Hypothalamus (tissue), 51 donors: ENCODE measurements around the gene AGBL4.

Experiments used
- DNase-seq, 51 donors: peaks; one replicate each; lab custom pipeline; 2025; lab: John Stamatoyannopoulos, UW

The AGBL4 gene

DNA sequence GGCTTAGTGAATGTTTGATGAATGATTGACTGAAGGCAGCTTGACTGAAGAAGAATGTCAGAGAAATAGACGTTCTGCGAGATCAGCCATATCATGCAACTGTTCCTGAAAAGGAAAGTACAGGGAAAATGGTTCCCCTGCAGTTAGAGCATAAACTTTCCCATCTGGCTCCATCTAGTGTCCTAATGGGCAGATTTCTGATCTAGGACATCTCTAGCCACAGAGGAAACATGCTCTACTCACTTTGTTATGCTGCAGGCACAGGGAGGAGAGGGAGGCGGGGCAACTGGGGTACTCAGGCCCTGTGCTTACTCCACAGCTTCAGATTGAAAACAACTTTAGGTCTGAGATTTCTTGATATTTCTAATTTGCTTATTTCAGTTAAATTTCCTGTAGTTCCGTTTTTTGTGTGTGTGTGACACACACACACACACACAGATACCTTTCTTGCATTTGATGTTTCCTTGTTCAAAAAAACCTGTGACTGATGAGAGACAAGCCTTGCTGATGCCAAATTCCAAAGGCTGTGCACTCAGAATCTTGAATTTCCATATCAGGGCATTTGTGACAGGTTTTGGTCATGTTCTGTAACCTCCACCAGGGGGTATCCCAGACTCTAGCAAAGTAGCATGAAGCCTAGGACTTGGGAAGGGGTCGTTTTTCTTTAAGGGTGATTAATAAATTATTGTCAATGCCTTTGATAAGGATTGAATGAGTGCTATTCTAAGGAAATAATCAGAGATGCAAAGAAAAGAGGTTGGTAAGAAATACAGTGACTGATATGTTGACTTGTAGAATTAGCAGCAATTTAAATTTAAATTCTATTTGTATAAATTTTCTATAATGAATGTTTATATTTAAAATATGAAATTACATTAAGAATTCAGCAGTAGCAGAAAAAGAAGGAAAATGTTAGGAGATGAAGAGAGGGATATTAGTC, 1107.4 kb downstream of the AGBL4 start:
- peak in 5 of 51 donors; percentile 3 to 13 (median 5) for DNase-seq

DNA sequence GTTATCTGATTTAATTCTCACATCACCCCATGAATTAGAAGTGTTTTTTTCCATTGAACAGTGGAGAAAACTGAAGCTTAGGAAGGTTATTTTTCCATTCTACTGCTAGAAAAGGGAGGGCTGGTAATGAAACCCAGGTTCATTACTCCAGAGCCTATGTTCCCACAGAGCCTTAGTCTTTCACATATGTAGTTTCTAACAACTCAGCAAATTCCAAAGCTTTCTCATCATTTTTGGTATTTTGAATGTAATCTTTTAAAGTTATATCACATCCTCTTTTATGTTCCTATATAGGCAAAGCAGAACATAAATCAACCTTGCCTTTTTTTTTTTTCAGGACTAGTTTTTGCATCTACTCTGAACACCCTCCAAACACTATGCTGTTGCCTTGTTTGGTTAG, 1115.1 kb downstream of the AGBL4 start:
- no peak for DNase-seq

DNA sequence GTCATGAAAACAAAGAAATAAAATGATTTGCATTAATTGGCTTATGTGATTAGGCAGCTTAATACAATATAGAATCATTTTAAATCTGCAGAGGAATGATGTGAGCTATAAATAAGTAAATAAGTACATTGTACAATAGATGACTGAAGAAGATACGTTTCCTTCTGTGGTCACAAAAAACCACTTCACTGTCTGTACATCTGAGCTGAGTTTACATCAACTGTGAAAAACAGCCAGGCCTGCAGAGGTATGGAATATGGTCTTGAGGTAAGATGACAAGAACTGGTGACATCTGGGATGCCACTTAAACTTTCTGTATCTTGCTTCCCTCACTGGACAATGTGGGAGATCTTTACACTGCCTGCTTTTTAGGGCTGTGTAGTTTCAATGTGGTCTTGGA, 1117.0 kb downstream of the AGBL4 start:
- DNase-seq = no peak

DNA sequence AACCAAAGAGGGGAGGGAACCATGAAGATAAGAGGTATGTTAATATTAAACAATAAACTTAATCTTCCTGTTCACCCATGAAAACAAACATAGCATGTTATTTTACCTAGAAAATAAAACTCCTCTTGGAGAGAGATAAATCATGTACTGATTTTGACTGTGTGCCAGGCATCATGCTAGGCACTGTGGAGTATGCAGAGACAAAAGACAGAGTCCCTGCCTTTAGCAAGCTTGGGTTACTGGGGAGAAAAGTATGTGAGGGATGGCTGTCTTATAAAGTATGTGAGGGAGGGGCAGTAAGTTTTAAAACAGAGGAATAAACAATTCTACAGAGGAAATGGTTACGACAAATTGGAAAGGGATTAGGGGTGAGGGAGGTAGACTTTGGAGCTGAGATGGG, 1117.6 kb downstream of the AGBL4 start:
- no peak for DNase-seq

DNA sequence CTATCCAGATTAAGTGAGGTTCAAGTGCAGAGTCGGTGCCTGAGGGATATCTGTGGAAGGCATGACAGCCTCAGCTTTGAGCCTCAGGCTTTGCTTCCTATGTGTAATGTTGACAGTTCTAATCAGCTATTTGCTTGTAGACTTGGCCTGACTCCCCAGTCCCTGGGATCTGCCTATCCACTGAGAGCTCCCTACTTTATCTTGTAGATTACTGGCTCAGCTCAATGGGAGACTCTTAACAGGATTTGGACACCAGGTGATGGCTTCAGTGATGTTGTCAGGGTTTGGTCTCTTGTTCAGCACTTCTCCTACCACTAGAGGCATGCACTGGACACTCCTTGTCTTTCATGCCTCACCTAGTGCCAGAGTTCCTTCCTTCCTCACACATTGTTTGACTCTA, 1120.5 kb downstream of the AGBL4 start:
- DNase-seq = no peak

DNA sequence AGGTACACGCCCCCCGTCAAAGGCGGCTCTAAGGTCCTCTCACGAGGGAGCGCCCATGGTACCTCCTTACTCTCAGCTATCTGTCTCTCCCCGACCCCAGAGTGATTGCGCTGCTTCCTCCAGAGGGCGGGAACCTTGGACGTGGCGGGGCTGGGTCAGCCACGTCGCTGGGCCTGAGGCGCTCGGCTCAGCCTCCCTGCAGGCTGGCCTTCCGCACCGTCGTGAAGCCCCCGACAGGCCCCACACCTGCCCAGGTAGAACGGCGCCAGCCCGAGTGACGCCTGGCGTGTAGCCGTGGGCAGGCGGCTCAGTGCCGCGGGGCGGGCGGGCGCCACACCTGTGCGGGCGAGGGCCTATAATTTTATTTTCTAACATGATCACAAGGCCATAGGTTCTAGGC, 1124.9 kb downstream of the AGBL4 start:
- no peak for DNase-seq

DNA sequence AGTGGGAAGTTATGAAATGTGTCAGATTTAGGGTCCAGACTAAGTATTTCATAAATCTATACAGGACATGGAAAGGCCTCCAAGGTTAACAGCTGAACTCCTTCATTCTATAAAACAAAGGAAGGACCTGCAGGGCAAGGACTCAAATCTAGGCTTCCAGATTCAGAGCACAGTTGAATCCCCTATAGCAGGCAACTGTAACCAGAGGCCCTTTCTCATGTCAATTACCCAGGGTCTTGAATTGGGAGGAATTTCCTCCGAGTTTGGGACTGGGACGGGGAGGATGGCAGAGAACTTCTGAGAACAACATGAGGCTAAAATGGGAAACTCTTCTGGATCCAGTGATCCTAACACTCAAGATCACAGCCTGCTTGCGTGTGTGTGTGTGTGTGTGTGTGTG, 1134.1 kb downstream of the AGBL4 start:
- DNase-seq = no peak

DNA sequence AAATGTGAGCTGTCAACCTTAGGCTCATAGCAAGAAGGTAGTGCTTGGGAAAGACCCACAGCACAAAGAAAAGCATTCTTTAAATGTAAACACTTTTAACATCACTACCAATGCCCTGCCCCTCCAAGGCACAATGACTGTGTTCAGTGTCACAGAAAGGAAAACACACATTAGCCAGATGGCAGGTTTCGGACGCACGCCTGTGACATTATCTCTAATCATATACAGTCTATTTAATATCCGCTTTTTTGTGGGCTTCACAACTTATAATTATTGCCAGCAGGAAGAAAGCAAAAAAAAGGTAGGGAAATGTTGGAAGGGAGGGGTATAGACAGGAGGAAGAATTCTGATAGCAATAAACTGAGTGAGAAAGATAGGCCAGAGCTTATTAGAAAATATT, 1134.7 kb downstream of the AGBL4 start:
- DNase-seq = no peak

DNA sequence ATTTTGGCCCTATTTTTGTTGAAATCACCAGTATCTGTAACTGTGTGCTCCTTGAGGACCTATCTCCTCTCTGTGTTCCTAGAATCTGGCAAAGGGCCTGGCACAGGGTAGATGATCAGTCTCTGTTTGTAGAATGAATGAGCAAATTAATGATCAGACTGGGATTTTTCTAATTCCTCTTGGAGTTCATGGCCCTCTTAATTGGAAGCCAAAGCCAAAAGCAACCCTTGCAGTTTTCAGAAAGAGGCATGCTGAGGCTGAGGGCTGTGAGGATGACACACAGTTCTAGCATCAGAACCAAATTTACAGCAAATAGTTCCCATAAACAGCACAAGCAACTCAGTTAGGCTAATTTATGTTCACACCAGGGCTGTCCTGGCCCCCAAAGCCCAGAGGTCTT, 1136.0 kb downstream of the AGBL4 start:
- no peak for DNase-seq

DNA sequence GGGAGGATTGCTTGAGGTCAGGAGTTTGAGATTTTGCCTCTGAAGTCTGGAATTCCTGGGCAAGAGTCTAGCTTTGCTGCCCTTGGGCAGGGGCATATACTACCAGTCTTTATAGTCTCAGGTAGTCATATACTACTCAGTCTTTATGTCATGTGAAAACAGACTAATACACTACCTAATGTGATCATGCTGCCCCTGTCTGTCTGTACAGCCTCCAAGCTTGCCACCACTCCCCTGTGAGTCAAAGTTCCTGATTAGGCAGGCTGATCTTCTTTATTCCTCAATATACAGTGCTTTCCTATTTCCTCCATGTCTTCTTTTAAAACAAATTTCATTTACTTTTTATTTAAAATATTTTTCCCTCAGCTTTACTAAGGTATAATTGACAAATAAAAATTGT, 1141.7 kb downstream of the AGBL4 start:
- no peak for DNase-seq

DNA sequence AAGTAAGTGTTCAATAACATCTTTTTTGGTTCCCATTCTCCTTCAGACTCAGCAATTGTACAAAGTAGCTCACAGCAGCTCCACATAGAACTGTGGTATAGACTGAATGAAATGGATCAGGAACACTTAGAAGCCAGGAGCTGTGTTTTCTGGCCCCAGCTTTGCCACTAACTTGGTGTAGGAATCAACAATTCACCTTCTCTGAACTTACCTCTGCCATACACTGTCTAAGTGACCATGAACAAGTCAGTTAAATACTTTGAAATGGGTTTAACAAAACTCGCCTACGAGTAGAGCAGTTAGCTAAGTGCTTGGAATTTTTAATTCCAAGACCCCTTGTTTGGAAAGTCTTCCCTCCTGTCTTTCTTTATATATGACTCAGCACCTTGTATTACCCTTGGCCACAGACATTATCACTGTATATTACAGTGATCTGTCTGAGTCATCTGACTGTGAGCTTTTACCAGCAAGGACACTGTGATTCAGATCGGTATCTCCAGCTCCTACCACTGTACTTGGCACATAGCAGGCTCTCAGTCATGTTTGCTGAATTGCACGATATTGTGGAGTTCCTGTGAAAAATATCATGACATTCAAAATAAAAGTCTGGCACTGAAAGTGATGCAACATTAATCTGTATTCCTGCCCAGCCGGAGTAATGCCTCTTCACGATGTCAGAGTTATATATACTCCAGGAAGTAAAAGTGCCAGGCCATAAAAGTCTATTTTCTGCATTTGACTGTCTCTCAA, 1145.4 kb downstream of the AGBL4 start:
- peak in 1 of 51 donors; percentile 26 for DNase-seq

DNA sequence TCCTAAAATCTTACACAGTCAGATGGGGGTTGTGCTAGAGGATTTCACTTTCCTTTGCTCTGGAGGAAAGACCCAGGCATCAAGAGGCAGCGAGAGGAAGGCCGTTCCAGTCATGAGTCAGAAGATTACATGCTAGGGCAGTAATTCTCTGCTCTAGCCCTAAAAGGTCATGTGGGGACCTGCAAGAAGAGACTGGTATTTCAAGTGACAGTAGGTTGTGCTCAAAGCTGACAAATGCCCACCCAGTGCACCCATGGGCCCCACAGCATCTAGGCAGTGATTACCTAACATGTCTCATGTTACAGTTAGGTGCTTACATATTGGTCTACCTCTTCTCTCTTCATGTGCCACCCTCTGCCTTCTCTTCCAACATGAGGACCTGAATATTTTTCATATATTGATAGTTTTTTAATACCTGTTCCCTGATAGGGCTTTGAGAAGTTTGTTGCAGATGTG, 1147.4 kb downstream of the AGBL4 start:
- DNase-seq = no peak

DNA sequence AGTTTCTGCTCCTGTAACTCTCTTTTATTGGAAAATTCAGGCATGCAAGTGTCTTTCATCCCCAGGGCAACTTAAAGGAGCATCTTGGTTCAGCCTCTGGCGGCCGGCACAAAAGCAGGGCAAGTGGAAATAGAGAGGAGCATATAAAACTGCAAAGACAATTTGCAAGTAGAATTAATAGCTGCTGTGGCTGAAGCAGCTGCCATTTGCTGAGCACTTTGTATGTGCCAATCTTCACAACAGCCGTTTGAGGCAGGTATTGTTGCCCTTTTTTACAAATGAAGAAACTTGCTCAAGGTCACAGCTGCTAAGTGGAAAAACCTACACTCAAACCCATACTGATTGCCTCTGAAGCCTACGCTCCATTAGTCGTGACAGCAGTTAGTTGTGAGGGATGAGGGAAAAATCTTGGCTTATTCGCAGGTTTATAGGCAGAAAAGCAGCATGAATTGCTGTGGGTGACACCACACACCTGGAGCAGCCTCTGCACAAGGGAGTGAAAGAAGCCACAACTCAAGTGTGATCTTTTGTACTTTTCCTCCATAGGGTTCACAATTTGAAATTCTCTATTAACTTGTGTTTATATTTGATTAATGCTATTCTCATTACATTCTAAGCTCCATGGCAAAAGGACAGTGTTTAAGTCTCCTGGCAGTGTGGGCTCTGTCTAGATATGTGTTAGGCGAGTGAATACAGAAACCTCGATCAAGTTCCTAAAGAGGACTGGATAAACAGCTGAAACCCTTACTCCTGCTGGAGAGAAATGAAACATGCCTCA, 1148.0 kb downstream of the AGBL4 start:
- no peak for DNase-seq

DNA sequence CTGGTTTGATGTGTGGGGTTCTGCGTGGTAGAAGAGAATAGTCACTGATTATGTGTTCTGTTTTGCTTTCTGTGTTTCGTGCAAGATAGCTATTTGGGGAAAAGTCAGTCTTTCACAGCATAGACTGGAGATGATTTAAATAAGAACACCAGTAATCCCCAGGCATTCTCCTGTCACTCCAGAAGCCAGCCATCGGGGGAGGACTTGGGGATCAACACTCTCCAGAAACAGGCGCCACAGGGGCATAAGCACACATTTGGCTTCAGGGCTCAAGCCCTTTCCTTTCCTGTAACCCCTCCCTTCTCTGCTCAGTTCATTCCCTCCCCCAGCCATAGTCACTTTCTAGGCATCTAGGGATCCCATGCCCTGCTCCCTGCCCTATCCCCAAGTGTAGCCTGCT, 1149.8 kb downstream of the AGBL4 start:
- peak in 1 of 51 donors; percentile 57 for DNase-seq

DNA sequence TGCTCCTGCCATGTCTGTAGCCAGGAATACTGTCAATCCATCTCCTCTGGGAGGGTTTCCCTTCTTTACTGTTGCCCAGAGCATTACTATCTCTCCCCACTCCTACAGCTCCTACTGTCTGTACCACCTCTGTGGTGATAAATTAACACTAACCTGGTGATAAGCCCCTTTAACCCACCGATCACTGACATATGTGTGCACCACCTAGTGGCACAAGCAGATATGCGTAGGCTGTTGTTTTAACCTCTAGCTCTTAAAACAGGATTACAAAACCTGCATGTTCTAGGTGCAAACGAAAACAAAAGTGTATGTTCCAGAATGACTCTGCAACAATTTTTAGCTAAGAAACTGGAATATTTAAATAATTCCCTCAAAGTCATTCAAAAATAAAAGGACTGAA, 1153.2 kb downstream of the AGBL4 start:
- DNase-seq = no peak

DNA sequence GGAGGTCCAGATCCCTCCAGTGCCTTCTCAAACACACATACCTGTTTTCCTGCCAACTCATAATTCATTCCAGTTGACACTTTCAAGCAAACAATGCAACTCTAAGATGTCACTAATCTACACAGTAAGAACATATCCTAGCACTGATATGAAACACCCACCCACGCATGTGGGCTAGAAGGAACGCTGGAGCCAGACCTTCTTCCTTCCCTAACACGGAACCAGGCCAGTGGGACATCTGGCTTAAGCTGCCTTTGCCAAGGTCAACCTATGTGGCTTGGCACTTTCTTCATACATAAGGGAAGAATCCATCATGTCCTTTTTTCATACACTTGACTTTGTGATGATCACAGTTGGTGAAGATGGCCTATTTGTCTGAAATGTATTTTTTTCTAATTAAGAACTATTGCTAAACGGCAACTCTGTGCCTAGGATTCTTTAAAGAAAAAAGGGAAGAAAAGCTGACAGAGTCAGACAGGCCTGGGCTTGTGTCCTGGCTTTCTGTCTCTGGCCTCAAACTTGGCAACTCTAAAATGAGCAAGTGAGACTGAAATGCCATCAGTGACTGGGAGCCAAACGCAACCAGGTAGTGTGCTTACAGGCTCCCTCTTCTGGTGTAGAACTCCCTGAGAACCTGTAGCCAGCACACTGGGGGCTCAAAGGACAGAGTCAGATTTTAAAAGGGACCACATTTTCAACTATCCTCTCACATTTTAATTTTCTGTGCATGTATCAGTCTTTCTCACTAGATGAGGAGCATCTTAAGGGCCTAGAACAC, 1154.4 kb downstream of the AGBL4 start:
- peak in 3 of 51 donors; percentile 1 to 3 (median 1) for DNase-seq

DNA sequence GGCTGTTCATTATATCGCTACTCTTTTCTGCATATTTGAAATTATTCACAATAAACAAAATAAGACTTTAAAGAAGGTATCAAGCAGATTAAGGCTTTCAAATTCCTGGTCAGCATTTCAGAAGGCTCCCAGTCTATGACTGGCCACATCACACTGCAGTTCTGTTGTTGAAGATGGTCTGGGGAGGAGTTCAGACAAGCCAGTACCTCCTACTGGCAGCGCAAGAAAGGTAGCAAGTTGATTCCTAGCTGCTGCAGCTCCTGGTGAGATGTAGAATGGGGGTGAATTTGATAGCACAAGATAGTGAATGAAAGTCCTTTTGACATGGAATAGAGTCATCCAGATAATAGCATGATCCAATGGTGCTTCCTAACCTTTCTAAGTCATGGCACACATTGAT, 1158.8 kb downstream of the AGBL4 start:
- no peak for DNase-seq

DNA sequence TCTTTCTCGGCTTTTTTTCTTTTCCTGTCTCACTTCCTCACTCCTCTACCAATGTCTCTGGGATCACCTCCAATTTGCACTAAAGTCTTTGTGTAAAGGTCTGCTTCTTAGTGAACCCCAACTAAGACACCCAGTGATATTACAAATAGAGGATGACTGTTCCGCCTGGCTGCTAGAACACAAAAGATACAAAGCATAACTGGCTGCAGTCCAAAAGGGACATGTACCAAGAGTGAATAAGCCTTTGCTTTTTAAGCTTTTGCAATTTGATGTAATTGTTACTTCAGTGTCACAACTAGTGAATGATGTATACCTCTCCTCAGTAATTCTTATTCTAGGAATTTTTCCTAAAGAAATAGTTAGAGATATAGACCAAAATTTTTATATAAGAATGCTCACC, 1164.3 kb downstream of the AGBL4 start:
- DNase-seq = no peak

DNA sequence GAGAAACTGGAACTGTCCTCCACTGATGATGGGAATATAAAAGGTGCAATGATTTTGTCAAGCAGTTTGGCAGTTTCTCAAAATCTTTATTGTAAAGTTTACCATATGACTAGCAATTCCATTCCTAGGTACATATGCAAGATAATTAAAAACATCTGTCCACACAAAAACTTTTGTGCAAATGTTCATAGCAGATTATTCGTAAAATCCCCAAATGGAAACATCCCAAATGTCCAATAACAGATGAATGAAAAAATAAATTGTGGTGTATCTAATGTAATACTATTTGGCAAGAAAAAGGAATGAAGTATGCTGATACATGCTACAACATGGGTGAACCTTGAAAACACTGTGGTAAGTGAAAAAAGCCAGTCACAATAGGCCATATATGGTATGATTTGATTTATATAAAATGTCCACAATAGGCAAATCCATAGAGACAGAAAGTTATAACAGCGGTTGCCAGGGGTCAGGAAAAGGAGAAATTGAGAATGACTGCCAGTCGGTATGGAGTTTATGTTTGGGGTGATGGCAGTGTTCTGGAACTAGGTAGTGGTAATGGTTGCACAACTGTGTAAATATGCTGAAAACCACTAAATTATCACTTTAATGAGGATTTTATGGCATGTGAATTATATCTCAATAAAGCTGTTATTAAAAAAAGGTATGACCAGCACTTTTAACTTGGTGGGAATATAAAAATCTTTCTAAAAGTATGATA, 1165.4 kb downstream of the AGBL4 start:
- no peak for DNase-seq

DNA sequence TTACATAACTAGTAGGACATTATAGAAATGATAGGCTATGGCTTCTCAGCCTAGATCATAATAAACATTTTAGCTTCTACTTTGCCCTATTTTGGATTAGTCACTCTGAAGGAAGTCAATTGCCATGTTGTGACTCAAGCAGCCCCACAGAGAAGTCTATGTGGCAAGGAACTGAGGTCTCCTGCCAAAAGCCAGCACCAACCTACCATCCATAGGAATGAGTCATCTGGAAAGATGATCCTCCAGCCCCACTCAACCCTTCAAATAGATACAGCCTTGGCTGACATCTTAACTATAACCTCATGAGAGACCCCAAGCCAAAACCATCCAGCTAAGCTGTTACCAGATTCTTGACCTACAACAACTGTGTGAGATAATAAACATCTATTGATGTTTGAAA, 1170.7 kb downstream of the AGBL4 start:
- no peak for DNase-seq
